ENCODE measurements around the gene PTX4. TPM values are rescaled to one million over a fixed set of nuclear protein-coding genes. Genes with fewer than 3 reads are reported as not detected.

Gene PTX4
- total and polyA plus RNA-seq, 9 of the 15 experiments (the other 6 are each of a cell fraction or from before 2014, with no cell fraction given) = 0.11 TPM; not detected in 8

- TF ChIP-seq ZNF318 (IDR thresholded peaks at IDR 0.05; ENCODE audit: borderline replicate concordance in 1 of 2, low read depth in 1 of 2) = no peak
- TF ChIP-seq CHAMP1 (IDR thresholded peaks at IDR 0.05) = no peak
- TF ChIP-seq GATAD2B (IDR thresholded peaks at IDR 0.05; ENCODE audit: borderline replicate concordance) = no peak
- no peak for TF ChIP-seq ZNF146 (CRISPR knock-in tag; IDR thresholded peaks at IDR 0.05; ENCODE audit: unreplicated experiment)
- TF ChIP-seq NUFIP1 (IDR thresholded peaks at IDR 0.05; ENCODE audit: partially characterized antibody) = no peak
Observed at GRCh38 chr16:1460602-1461138, 28.1 kb downstream of the PTX4 start (continued).
